ENCODE results near the gene RPLP2.

Gene RPLP2

GRCh38 chr11:858762-859339 lies 49.1 kb downstream of the RPLP2 start:
- DNase-seq (ENCODE audit: extremely low read depth, insufficient read length) = no peak
- Histone ChIP-seq H3K27me3 (replicated peaks; ENCODE audit: control insufficient read depth, insufficient read depth, low read length) (no peaks in the 10 kb centered on the region), H3K4me3 (replicated peaks; ENCODE audit: low read depth, low read length) (no peak overlapping the region), H3K36me3 (ENCODE audit: control insufficient read depth, insufficient read depth, low read length) (no peaks in the 10 kb centered on the region)
- TF ChIP-seq CTCF (IDR thresholded peaks at IDR 0.05; ENCODE audit: insufficient read depth, low read length, poor library complexity, severe bottlenecking) = no peak

- no peak for DNase-seq (ENCODE audit: extremely low read depth, insufficient read length)
- H3K27me3 ChIP-seq (replicated peaks; ENCODE audit: control insufficient read depth, insufficient read depth, low read length) = no peaks in the 10 kb centered on the region
- no peak for TF ChIP-seq CTCF (IDR thresholded peaks at IDR 0.05; ENCODE audit: insufficient read depth, low read length, poor library complexity, severe bottlenecking)
- H3K4me3 ChIP-seq (replicated peaks; ENCODE audit: low read depth, low read length) = no peak overlapping the region
- no peaks in the 10 kb centered on the region for H3K36me3 ChIP-seq (ENCODE audit: control insufficient read depth, insufficient read depth, low read length)
These were observed 49.8 kb downstream of the RPLP2 start for GRCh38 chr11:859394-860131.

- Histone ChIP-seq H3K4me3 (replicated peaks; ENCODE audit: low read depth, low read length) (no peak overlapping the region), H3K27me3 (replicated peaks; ENCODE audit: control insufficient read depth, insufficient read depth, low read length) (no peaks in the 10 kb centered on the region), H3K36me3 (ENCODE audit: control insufficient read depth, insufficient read depth, low read length) (no peaks in the 10 kb centered on the region)
- no peak for TF ChIP-seq CTCF (IDR thresholded peaks at IDR 0.05; ENCODE audit: insufficient read depth, low read length, poor library complexity, severe bottlenecking)
- no peak for DNase-seq (ENCODE audit: extremely low read depth, insufficient read length)
These were observed 50.7 kb downstream of the RPLP2 start for GRCh38 chr11:860234-861104.

- no peak overlapping the region for H3K4me3 ChIP-seq (replicated peaks; ENCODE audit: low read depth, low read length)
These were observed 51.3 kb downstream of the RPLP2 start for GRCh38 chr11:861105-861479.

GRCh38 chr11:862081-862661 lies 52.4 kb downstream of the RPLP2 start:
- Histone ChIP-seq H3K27me3 (replicated peaks; ENCODE audit: control insufficient read depth, insufficient read depth, low read length) (no peaks in the 10 kb centered on the region), H3K36me3 (ENCODE audit: control insufficient read depth, insufficient read depth, low read length) (no peaks in the 10 kb centered on the region), H3K4me3 (replicated peaks; ENCODE audit: low read depth, low read length) (no peak overlapping the region)
- no peak for TF ChIP-seq CTCF (IDR thresholded peaks at IDR 0.05; ENCODE audit: insufficient read depth, low read length, poor library complexity, severe bottlenecking)
- DNase-seq (ENCODE audit: extremely low read depth, insufficient read length) = no peak

More at GRCh38 chr11:861105-861479, 51.3 kb downstream of the RPLP2 start:
- H3K27me3 ChIP-seq (replicated peaks; ENCODE audit: control insufficient read depth, insufficient read depth, low read length) = no peaks in the 10 kb centered on the region
- H3K36me3 ChIP-seq (ENCODE audit: control insufficient read depth, insufficient read depth, low read length) = no peaks in the 10 kb centered on the region
- TF ChIP-seq CTCF (IDR thresholded peaks at IDR 0.05; ENCODE audit: insufficient read depth, low read length, poor library complexity, severe bottlenecking) = no peak
- no peak for DNase-seq (ENCODE audit: extremely low read depth, insufficient read length)
